ENCODE results near the gene CRYGS.
"Not testable (repeated sequence)": the region's sequence is repeated elsewhere in the genome, so short reads cannot be mapped to it uniquely, and the experiment has no call there.

The CRYGS gene

GRCh38 chr3:186516646-186517045 lies 27.5 kb downstream of the CRYGS start:
- DNase-seq, result no peak

- DNase-seq, result no peak
These were observed 29.1 kb downstream of the CRYGS start for GRCh38 chr3:186515125-186515524.

GRCh38 chr3:186514296-186515002 lies 29.7 kb downstream of the CRYGS start:
- DNase-seq, result peak; percentile 14

- no peak for DNase-seq
These were observed 30.8 kb downstream of the CRYGS start for GRCh38 chr3:186513386-186513785.

- no peak for DNase-seq
These were observed 31.4 kb downstream of the CRYGS start for GRCh38 chr3:186512570-186513302.

GRCh38 chr3:186511702-186512101 lies 32.5 kb downstream of the CRYGS start:
- no peak for DNase-seq

GRCh38 chr3:186511245-186511644 lies 32.9 kb downstream of the CRYGS start:
- DNase-seq, result no peak

GRCh38 chr3:186510374-186511079 lies 33.7 kb downstream of the CRYGS start:
- no peak for DNase-seq

- DNase-seq, result no peak
These were observed 34.8 kb downstream of the CRYGS start for GRCh38 chr3:186509423-186509822.

- no peak for DNase-seq
These were observed 37.3 kb downstream of the CRYGS start for GRCh38 chr3:186506857-186507256.

GRCh38 chr3:186506191-186506739 lies 37.9 kb downstream of the CRYGS start:
- no peak for DNase-seq

- DNase-seq, result no peak
These were observed 41.0 kb downstream of the CRYGS start for GRCh38 chr3:186502966-186503712.

- no peak for DNase-seq
These were observed 41.8 kb downstream of the CRYGS start for GRCh38 chr3:186502138-186502948.

- DNase-seq, result not testable (repeated sequence)
These were observed 44.2 kb downstream of the CRYGS start for GRCh38 chr3:186499949-186500348.

- DNase-seq, result not testable (repeated sequence)
These were observed 46.2 kb downstream of the CRYGS start for GRCh38 chr3:186498022-186498421.

- DNase-seq, result no peak
These were observed 46.6 kb downstream of the CRYGS start for GRCh38 chr3:186497608-186498007.

GRCh38 chr3:186496635-186497034 lies 47.5 kb downstream of the CRYGS start:
- no peak for DNase-seq

GRCh38 chr3:186496016-186496415 lies 48.2 kb downstream of the CRYGS start:
- no peak for DNase-seq

- no peak for DNase-seq
These were observed 50.5 kb downstream of the CRYGS start for GRCh38 chr3:186493525-186494255.

- DNase-seq, result no peak
These were observed 51.7 kb downstream of the CRYGS start for GRCh38 chr3:186492385-186492984.

- no peak for DNase-seq
These were observed 54.7 kb downstream of the CRYGS start for GRCh38 chr3:186489507-186489906.

Measured in EL (cell line).